SK-N-SH (cell line): Measurements from ENCODE around the gene P3H2. TPM values are rescaled to one million over a fixed set of nuclear protein-coding genes. Genes with fewer than 3 reads are reported as not detected.

Experiments used
- CTCF ChIA-PET: fragments of 300-600, 350-600 bp; formaldehyde crosslinking; extraction: SDS; loops from one replicate; lab custom pipeline; 2021; lab: Yijun Ruan, JAX
- POLR2A ChIA-PET: fragments of 350-600 bp; sonication (Branson Sonifier 250); formaldehyde crosslinking; extraction: SDS; loops from one replicate; lab custom pipeline; 2020; ENCODE audit warnings: antibody characterized with exemption, inconsistent platforms; lab: Yijun Ruan, JAX
- DNase-seq: peaks from one replicate; pipeline ENCODE4 v3.0.0; 2012
- H2AFZ ChIP-seq: fragments of 200-600 bp; sonication (generic); 2 replicates; pipeline ENCODE4 v1.8.1; 2016; ENCODE audit warnings: antibody characterized with exemption, mild to moderate bottlenecking, low read depth
- H3F3A ChIP-seq: fragments of 200-600 bp; sonication (generic); replicated peaks from 2 replicates; pipeline ENCODE3; 2016; ENCODE audit warnings: antibody characterized with exemption, mild to moderate bottlenecking; ENCODE audit not compliant: insufficient read depth
- H3K27ac ChIP-seq, 2 experiments: fragments of 200-500 bp in 1 of 2; fragments of 200-600 bp in 1 of 2; sonication (Bioruptor generic) in 1 of 2; sonication (generic), shearing (Covaris generic) in 1 of 2; 2 replicates each; pipeline versions ENCODE4 v1.5.1 to v1.6.1; 2014 to 2016; ENCODE audit warnings: low read depth in 2 of 2, inconsistent platforms in 1 of 2, low read length in 1 of 2, mild to moderate bottlenecking in 1 of 2, mixed read lengths in 1 of 2
- H3K27me3 ChIP-seq: fragments of 200-600 bp; sonication (generic), shearing (Covaris generic); 2 replicates; pipeline ENCODE4 v1.6.1; 2016; ENCODE audit warnings: mixed run types; ENCODE audit not compliant: insufficient read depth
- H3K36me3 ChIP-seq, 2 experiments: fragments of 200-500 bp in 1 of 2; fragments of 200-600 bp in 1 of 2; sonication (Bioruptor generic) in 1 of 2; sonication (generic) in 1 of 2; replicated peaks in 1 of 2; 2 replicates each; pipeline versions ENCODE3 to v1.5.1; 2014 to 2016; ENCODE audit warnings: low read length in 1 of 2, mild to moderate bottlenecking in 1 of 2; ENCODE audit not compliant: insufficient read depth in 2 of 2, control insufficient read depth in 1 of 2
- H3K4me1 ChIP-seq, 2 experiments: fragments of 200-500 bp in 1 of 2; fragments of 200-600 bp in 1 of 2; sonication (Bioruptor generic) in 1 of 2; sonication (generic), shearing (Covaris generic) in 1 of 2; 2 replicates each; pipeline versions ENCODE4 v1.5.1 to v1.6.1; 2014 to 2016; ENCODE audit warnings: low read depth in 1 of 2, low read length in 1 of 2, mixed run types in 1 of 2; ENCODE audit not compliant: insufficient read depth in 2 of 2, control insufficient read depth in 1 of 2
- H3K4me2 ChIP-seq: fragments of 200-600 bp; sonication (generic), shearing (Covaris generic); 2 replicates; pipeline ENCODE4 v1.6.1; 2017; ENCODE audit warnings: mixed run types
- H3K4me3 ChIP-seq, 2 experiments: fragments of 200-500 bp in 1 of 2; fragments of 200-600 bp in 1 of 2; sonication (Bioruptor generic) in 1 of 2; sonication (generic), shearing (Covaris generic) in 1 of 2; 2 replicates each; pipeline versions ENCODE4 v1.5.1 to v1.8.1; 2014 to 2016; ENCODE audit warnings: low read depth in 2 of 2, inconsistent platforms in 1 of 2, low read length in 1 of 2, mild to moderate bottlenecking in 1 of 2, mixed read lengths in 1 of 2, moderate library complexity in 1 of 2
- H3K79me2 ChIP-seq: fragments of 200-600 bp; sonication (generic); 2 replicates; pipeline ENCODE4 v1.8.1; 2017; ENCODE audit warnings: mild to moderate bottlenecking; ENCODE audit not compliant: insufficient read depth
- H3K9ac ChIP-seq: fragments of 200-600 bp; sonication (generic); 2 replicates; pipeline ENCODE4 v1.6.1; 2017; ENCODE audit warnings: mixed run types
- H3K9me2 ChIP-seq: fragments of 200-600 bp; sonication (generic); 2 replicates; pipeline ENCODE4 v1.6.1; 2017; ENCODE audit warnings: mixed run types
- H3K9me3 ChIP-seq: fragments of 200-600 bp; sonication (generic); 2 replicates; pipeline ENCODE4 v1.6.1; 2017; ENCODE audit warnings: mixed run types, mild to moderate bottlenecking, moderate library complexity
- H4K20me1 ChIP-seq: fragments of 200-600 bp; sonication (generic); 2 replicates; pipeline ENCODE4 v1.6.1; 2017; ENCODE audit warnings: mild to moderate bottlenecking, mixed run types; ENCODE audit not compliant: insufficient read depth
- EP300 ChIP-seq, 2 experiments: IDR thresholded peaks; 2 replicates each; pipeline versions ENCODE4 v1.4.0 to v1.6.1; 2012; ENCODE audit warnings: borderline replicate concordance in 1 of 2, low read depth in 1 of 2, low read length in 1 of 2
- MXI1 ChIP-seq: IDR thresholded peaks from 2 replicates; pipeline ENCODE4 v1.6.1; 2012; ENCODE audit warnings: mild to moderate bottlenecking, low read depth, low read length, improper control_type of control experiment
- NFIC ChIP-seq: IDR thresholded peaks from 2 replicates; pipeline ENCODE4 v1.4.0; 2012; ENCODE audit warnings: borderline replicate concordance
- RAD21 ChIP-seq: IDR thresholded peaks from 2 replicates; pipeline ENCODE4 v1.6.1; 2012; ENCODE audit warnings: mild to moderate bottlenecking, low read length
- SMC3 ChIP-seq: IDR thresholded peaks from 2 replicates; pipeline ENCODE4 v1.6.1; 2012; ENCODE audit warnings: low read depth, low read length, improper control_type of control experiment
- TCF12 ChIP-seq: IDR thresholded peaks from 2 replicates; pipeline ENCODE4 v1.4.0; 2012
- WGBS: methylation state at CpG from one replicate; pipeline ENCODE4 v1.1.6; 2017; ENCODE audit warnings: low lambda C conversion rate; 5-methylcytosine and 5-hydroxymethylcytosine counted together
- polyA plus RNA-seq, 3 experiments: library from polyadenylated mRNA; depleted of rRNA; stranded (reverse); fragments of >200 nt; gene quantifications; 2 replicates each; pipeline ENCODE4 v1.2.3, GENCODE V29; 2012
- TF ChIP-seq, protein P1 (sequence below): IDR thresholded peaks from 2 replicates; pipeline ENCODE4 v1.6.1; 2012; ENCODE audit warnings: mild to moderate bottlenecking, low read depth, low read length, moderate library complexity
- TF ChIP-seq, protein P2 (sequence below): IDR thresholded peaks from 2 replicates; pipeline ENCODE4 v1.4.0; 2012; ENCODE audit warnings: low read depth
- TF ChIP-seq, protein P3 (sequence below): IDR thresholded peaks from 2 replicates; pipeline ENCODE4 v1.4.0; 2012; ENCODE audit warnings: low read depth, borderline replicate concordance

P3H2 gene
- polyA plus RNA-seq, 1 of the 3 experiments (the other 2 are of a cell fraction) = 2.8 TPM

DNA sequence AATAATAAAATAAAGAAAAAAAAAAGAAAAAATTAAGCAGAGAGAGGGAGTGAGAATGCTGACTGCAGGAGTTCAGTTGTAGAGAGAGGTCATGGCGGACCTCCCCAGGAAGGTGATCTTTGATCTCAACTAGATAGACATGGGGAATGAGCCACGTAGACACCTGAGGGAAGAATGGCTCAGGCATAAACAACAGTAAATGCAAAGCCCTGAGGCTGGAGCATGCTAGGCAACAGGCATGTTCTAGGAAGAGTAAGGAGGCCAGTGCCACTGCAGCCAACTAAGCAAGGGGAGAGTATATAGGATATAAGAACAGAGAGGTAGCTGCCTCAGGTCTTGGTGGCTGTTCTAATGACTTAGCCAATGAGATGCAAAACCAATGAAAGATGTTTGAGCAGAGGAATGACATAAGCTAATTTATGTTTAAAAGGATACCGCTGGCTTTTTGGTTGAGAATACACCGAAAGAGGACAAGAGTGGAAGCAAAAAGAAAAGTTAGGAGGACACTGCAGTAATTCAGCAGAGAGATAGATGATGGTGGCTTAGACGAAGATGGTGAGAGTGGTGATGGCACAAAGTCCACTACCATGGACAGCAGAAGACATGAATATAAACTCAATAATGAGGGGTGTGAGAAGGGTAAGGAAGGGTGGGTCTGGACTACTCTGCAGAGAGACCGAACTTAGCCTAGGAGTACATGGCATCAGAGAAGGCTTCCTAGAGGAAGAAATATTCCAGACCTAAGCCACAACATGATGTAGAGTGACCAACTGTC, 174.6 kb downstream of the P3H2 start:
- H3K27ac ChIP-seq = no peak overlapping the region
- ChIA-PET POLR2A (no interaction called here), CTCF (interaction anchor here (0.6 to 1.8 kb wide), 5 partner anchors 10 to 28 kb away, joined by 3 to 13 read pairs (median 3); no protein-coding TSS in a partner anchor)
- H3K9ac ChIP-seq = no peak overlapping the region
- H4K20me1 ChIP-seq = no peaks in the 10 kb centered on the region
- WGBS = 36% methylated on average over 6 of the region's 6 CpGs
- 0 out of 4 replicates have a peak, but pooled peaks cover 0 to 4% of the 10 kb centered on the region in 2 experiments for H3K4me1 ChIP-seq
- H3F3A ChIP-seq = no peaks in the 10 kb centered on the region
- H3K9me2 ChIP-seq = no peaks in the 10 kb centered on the region
- no peak for DNase-seq
- H2AFZ ChIP-seq = no peak overlapping the region
- peaks cover 17% of the 10 kb centered on the region; the same call in 1 of the 2 replicates for H3K27me3 ChIP-seq
- no peak overlapping the region for H3K4me3 ChIP-seq
- TF ChIP-seq RAD21 = no peak
- TF ChIP-seq, protein P1, sequence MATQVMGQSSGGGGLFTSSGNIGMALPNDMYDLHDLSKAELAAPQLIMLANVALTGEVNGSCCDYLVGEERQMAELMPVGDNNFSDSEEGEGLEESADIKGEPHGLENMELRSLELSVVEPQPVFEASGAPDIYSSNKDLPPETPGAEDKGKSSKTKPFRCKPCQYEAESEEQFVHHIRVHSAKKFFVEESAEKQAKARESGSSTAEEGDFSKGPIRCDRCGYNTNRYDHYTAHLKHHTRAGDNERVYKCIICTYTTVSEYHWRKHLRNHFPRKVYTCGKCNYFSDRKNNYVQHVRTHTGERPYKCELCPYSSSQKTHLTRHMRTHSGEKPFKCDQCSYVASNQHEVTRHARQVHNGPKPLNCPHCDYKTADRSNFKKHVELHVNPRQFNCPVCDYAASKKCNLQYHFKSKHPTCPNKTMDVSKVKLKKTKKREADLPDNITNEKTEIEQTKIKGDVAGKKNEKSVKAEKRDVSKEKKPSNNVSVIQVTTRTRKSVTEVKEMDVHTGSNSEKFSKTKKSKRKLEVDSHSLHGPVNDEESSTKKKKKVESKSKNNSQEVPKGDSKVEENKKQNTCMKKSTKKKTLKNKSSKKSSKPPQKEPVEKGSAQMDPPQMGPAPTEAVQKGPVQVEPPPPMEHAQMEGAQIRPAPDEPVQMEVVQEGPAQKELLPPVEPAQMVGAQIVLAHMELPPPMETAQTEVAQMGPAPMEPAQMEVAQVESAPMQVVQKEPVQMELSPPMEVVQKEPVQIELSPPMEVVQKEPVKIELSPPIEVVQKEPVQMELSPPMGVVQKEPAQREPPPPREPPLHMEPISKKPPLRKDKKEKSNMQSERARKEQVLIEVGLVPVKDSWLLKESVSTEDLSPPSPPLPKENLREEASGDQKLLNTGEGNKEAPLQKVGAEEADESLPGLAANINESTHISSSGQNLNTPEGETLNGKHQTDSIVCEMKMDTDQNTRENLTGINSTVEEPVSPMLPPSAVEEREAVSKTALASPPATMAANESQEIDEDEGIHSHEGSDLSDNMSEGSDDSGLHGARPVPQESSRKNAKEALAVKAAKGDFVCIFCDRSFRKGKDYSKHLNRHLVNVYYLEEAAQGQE = peak; percentile 75; the same call in 1 of the 2 replicates
- no peaks in the 10 kb centered on the region for H3K79me2 ChIP-seq
- no peaks in the 10 kb centered on the region for H3K36me3 ChIP-seq
- no peak overlapping the region for H3K4me2 ChIP-seq
- no peaks in the 10 kb centered on the region for H3K9me3 ChIP-seq

DNA sequence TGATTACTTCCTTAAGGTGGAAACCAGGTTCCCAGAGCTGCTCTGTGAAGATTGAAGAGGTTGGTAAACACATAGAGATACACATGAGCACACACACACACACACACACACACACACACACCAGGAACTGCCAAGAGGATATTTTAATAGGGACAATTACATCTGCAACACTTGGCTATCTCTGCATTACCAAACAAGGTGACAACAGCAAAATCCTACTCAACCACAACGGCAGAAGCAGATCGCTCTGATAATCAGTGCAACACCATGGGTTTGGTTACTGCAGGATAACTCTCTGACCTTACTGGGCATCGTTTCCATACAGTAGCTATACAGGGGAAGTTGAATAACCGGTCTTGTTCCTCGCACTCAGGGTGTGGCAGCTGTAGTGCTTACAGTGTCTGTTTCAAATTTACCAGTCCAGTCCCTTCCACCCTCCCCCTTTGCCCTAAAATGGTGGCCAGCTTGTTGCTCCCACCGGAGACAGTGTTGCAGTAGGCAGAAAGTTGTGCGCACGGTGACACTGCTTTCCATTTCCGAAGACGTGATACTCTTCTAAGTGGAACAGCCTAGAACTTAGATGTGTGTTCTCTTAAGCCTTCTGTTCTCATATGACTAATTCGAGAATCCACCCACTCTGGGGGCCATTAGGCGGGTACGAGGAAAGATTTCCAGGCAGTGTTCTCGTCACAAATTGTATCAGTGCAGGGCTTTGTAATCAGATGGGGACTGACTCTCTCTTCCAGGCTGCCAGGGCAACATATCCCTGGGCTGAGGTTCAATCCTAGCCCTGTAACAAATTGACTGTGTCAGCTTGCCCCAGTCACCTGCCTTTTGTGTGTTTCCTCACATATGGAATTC, 176.2 kb downstream of the P3H2 start:
- 32% methylated on average over 14 of the region's 14 CpGs for WGBS
- TF ChIP-seq EP300 (IDR thresholded peaks at IDR 0.05; ENCODE audit: borderline replicate concordance in 1 of 2, low read depth in 1 of 2, low read length in 1 of 2) (no peak), SMC3 (no peak), NFIC (no peak), TCF12 (no peak), MXI1 (no peak)
- TF ChIP-seq, protein P2, sequence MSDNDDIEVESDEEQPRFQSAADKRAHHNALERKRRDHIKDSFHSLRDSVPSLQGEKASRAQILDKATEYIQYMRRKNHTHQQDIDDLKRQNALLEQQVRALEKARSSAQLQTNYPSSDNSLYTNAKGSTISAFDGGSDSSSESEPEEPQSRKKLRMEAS = no peak
- TF ChIP-seq, protein P3, sequence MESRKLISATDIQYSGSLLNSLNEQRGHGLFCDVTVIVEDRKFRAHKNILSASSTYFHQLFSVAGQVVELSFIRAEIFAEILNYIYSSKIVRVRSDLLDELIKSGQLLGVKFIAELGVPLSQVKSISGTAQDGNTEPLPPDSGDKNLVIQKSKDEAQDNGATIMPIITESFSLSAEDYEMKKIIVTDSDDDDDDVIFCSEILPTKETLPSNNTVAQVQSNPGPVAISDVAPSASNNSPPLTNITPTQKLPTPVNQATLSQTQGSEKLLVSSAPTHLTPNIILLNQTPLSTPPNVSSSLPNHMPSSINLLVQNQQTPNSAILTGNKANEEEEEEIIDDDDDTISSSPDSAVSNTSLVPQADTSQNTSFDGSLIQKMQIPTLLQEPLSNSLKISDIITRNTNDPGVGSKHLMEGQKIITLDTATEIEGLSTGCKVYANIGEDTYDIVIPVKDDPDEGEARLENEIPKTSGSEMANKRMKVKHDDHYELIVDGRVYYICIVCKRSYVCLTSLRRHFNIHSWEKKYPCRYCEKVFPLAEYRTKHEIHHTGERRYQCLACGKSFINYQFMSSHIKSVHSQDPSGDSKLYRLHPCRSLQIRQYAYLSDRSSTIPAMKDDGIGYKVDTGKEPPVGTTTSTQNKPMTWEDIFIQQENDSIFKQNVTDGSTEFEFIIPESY = no peak
- ChIA-PET POLR2A (no interaction called here), CTCF (interaction anchor here (2.4 kb wide), 1 partner anchor 17 kb away, joined by 7 read pairs; no protein-coding TSS in a partner anchor)
- no peak overlapping the region for H3K27ac ChIP-seq
- H3K36me3 ChIP-seq = no peaks in the 10 kb centered on the region
- H3K9ac ChIP-seq = no peak overlapping the region
- DNase-seq = no peak
- H3K9me2 ChIP-seq = no peaks in the 10 kb centered on the region
- H3K79me2 ChIP-seq = no peaks in the 10 kb centered on the region
- no peak overlapping the region for H3K4me3 ChIP-seq
- H3F3A ChIP-seq = no peaks in the 10 kb centered on the region
- H4K20me1 ChIP-seq = no peaks in the 10 kb centered on the region
- H3K4me1 ChIP-seq = 0 out of 4 replicates have a peak, but pooled peaks cover 0 to 4% of the 10 kb centered on the region in 2 experiments
- H3K4me2 ChIP-seq = no peak overlapping the region
- no peak overlapping the region for H2AFZ ChIP-seq
- H3K9me3 ChIP-seq = no peaks in the 10 kb centered on the region
- peaks cover 17% of the 10 kb centered on the region; the same call in 1 of the 2 replicates for H3K27me3 ChIP-seq
